Liver (tissue), 9 donors: Measurements from ENCODE around the gene TAF5L. TPM values are rescaled to one million over a fixed set of nuclear protein-coding genes. Genes with fewer than 3 reads are reported as not detected.
A peak's percentile ranks its signal among the peaks of the same experiment; 100 is the strongest.

Experiments
- DNase-seq: peaks from one replicate; pipeline ENCODE4 v3.0.0-alpha.2; 2017; ENCODE audit warnings: low spot score
- H3K27ac ChIP-seq, 2 donors: one replicate each; pipeline ENCODE4 v1.7.0; 2013; ENCODE audit warnings: inconsistent platforms in 2 of 2, low read length in 2 of 2, control low read depth in 1 of 2, low read depth in 1 of 2, mild to moderate bottlenecking in 1 of 2
- H3K27me3 ChIP-seq, 4 donors: one replicate each; pipeline versions ENCODE4 v1.6.1 to v1.7.0; 2013; ENCODE audit warnings: low read length in 3 of 4, inconsistent platforms in 1 of 4, mild to moderate bottlenecking in 1 of 4, moderate library complexity in 1 of 4; ENCODE audit not compliant: control insufficient read depth in 4 of 4, insufficient read depth in 4 of 4
- H3K36me3 ChIP-seq, 4 donors: one replicate each; pipeline versions ENCODE4 v1.6.1 to v1.7.0; 2013; ENCODE audit warnings: low read length in 3 of 4, mild to moderate bottlenecking in 3 of 4, low read depth in 1 of 4, moderate library complexity in 1 of 4; ENCODE audit not compliant: control insufficient read depth in 4 of 4, insufficient read depth in 3 of 4
- H3K4me1 ChIP-seq, 4 donors: one replicate each; pipeline versions ENCODE4 v1.6.1 to v1.7.0; 2013; ENCODE audit warnings: low read length in 3 of 4, mild to moderate bottlenecking in 3 of 4, moderate library complexity in 1 of 4; ENCODE audit not compliant: control insufficient read depth in 4 of 4, insufficient read depth in 4 of 4
- H3K4me3 ChIP-seq, 3 donors: one replicate each; pipeline versions ENCODE4 v1.6.1 to v1.7.0; 2013; ENCODE audit warnings: low read length in 3 of 3, control low read depth in 1 of 3, low read depth in 1 of 3, mild to moderate bottlenecking in 1 of 3
- H3K9ac ChIP-seq, 2 donors: one replicate each; pipeline ENCODE4 v1.7.0; 2013; ENCODE audit warnings: low read length in 2 of 2, mild to moderate bottlenecking in 2 of 2, moderate library complexity in 2 of 2, control low read depth in 1 of 2, low read depth in 1 of 2
- H3K9me3 ChIP-seq, 4 donors: one replicate each; pipeline versions ENCODE4 v1.6.1 to v1.7.0; 2013; ENCODE audit warnings: low read length in 3 of 4; ENCODE audit not compliant: control insufficient read depth in 4 of 4
- EGR1 ChIP-seq, 2 donors: IDR thresholded peaks; 2 replicates each; pipeline ENCODE4 v1.6.1; 2016 to 2018; ENCODE audit warnings: antibody characterized with exemption in 2 of 2, low read depth in 2 of 2
- FOXA1 ChIP-seq: IDR thresholded peaks from 2 replicates; pipeline ENCODE4 v1.6.1; 2016; ENCODE audit warnings: antibody characterized with exemption
- FOXA2 ChIP-seq: IDR thresholded peaks from 2 replicates; pipeline ENCODE4 v1.6.1; 2016; ENCODE audit warnings: antibody characterized with exemption
- GABPA ChIP-seq, 2 donors: IDR thresholded peaks in 1 of 2; conservative IDR thresholded peaks in 1 of 2; 2 replicates each; pipeline ENCODE4 v1.6.1; 2016; ENCODE audit warnings: antibody characterized with exemption in 2 of 2, mild to moderate bottlenecking in 1 of 2, moderate library complexity in 1 of 2
- HNF4A ChIP-seq, 2 donors: conservative IDR thresholded peaks; 2 replicates each; pipeline ENCODE4 v1.6.1; 2016; ENCODE audit warnings: antibody characterized with exemption in 2 of 2, mild to moderate bottlenecking in 2 of 2
- HNF4G ChIP-seq: IDR thresholded peaks from 2 replicates; pipeline ENCODE4 v1.6.1; 2016; ENCODE audit warnings: antibody characterized with exemption
- JUND ChIP-seq, 2 donors: IDR thresholded peaks; 2 replicates each; pipeline ENCODE4 v1.6.1; 2016; ENCODE audit warnings: antibody characterized with exemption in 2 of 2
- NR2F2 ChIP-seq: IDR thresholded peaks from 2 replicates; pipeline ENCODE4 v1.6.1; 2016; ENCODE audit warnings: antibody characterized with exemption
- RAD21 ChIP-seq, 2 donors: IDR thresholded peaks; 2 replicates each; pipeline ENCODE4 v1.6.1; 2016; ENCODE audit warnings: antibody characterized with exemption in 2 of 2, mild to moderate bottlenecking in 2 of 2
- RXRA ChIP-seq, 2 donors: IDR thresholded peaks; 2 replicates each; pipeline ENCODE4 v1.6.1; 2017 to 2018; ENCODE audit warnings: antibody characterized with exemption in 2 of 2, mild to moderate bottlenecking in 1 of 2
- SP1 ChIP-seq: IDR thresholded peaks from 2 replicates; pipeline ENCODE4 v1.6.1; 2018; ENCODE audit warnings: antibody characterized with exemption, mild to moderate bottlenecking
- TAF1 ChIP-seq: conservative IDR thresholded peaks from 2 replicates; pipeline ENCODE4 v1.6.1; 2016; ENCODE audit warnings: antibody characterized with exemption, mild to moderate bottlenecking
- YY1 ChIP-seq: IDR thresholded peaks from 2 replicates; pipeline ENCODE4 v1.6.1; 2016; ENCODE audit warnings: antibody characterized with exemption, mild to moderate bottlenecking
- WGBS: extraction: QIAGEN DNeasy Blood & Tissue Kit; methylation state at CpG from one replicate; pipeline ENCODE4 v1.1.7; 2013; 5-methylcytosine and 5-hydroxymethylcytosine counted together
- polyA plus RNA-seq, 2 donors: library from polyadenylated mRNA; stranded (reverse) in 1 of 2; unstranded in 1 of 2; fragments of 200-250 nt in 1 of 2; fragments of >200 nt in 1 of 2; fragmentation: Nextera tagmentation in 1 of 2; extraction: Ambion mirVana in 1 of 2; gene quantifications; one replicate each; pipeline versions ENCODE4 v1.2.1 to v1.2.3, GENCODE V29; 2013 to 2015
- total RNA-seq, 2 donors: library from RNA; depleted of rRNA; stranded (reverse); fragments of >200 nt; gene quantifications; one replicate each; pipeline ENCODE4 v1.2.3, GENCODE V29; 2014
- TF ChIP-seq, protein P1 (sequence below): IDR thresholded peaks from 2 replicates; pipeline ENCODE4 v1.6.1; 2016; ENCODE audit warnings: antibody characterized with exemption
- TF ChIP-seq, protein P2 (sequence below): IDR thresholded peaks from 2 replicates; pipeline ENCODE4 v1.6.1; 2016; ENCODE audit warnings: antibody characterized with exemption, mild to moderate bottlenecking
- TF ChIP-seq, protein P3 (sequence below): IDR thresholded peaks from 2 replicates; pipeline ENCODE4 v1.6.1; 2016; ENCODE audit warnings: antibody characterized with exemption
- donor health status: healthy.
- donor health status: healthy.
- donor health status: healthy.
- donor health status: healthy.
- donor health status: healthy.

The TAF5L gene
- total and polyA plus RNA-seq, 4 donors = 1.8 to 16.2 (median 10.4) TPM

DNA sequence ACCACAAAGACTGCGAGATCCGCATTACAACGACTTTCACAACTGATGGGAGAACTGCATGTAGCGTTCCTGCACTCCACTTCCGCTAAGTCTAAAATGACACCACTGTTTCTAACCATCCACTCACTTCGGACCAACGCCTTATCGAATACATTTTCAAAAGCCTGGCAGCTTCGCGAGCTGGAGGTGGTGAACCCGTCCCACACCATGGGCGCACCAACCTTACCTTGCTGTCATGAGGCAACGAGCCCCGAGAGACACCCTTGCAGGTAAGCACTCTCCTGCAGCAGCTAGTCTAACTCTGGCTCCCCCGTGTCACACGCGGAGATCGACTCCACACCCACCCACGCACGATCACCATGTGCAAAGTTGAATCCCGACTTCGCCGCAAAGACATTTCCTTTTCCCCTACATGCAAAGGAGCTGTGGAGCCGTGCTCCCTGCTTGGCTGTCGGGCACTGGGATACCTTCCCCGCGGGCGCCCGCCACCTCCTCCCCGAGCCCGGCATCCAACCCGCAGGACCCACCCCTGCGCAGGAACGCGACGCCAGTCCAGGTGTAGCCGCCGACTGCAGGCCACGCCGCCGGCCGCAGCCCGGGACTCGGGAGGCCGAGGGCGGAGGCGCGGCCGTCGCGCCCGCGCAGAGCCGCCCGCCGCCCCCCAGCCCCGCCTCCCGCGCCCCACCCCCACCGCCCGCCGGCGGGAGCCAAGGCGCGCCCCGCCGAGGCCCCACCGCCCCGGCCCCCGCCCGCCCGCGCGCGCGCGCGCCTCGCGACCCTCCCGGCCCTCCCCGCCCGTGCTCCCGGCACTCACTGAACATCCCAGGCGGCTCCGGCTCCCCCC lies 629 bp downstream of the TAF5L start:
- Histone ChIP-seq H3K9ac (peak overlapping the region in 1 of 2 donors; percentile 55), H3K27me3 (no peaks in the 10 kb centered on the region), H3K9me3 (no peaks in the 10 kb centered on the region), H3K36me3 (peaks cover 0 to 1% (median 0%) of the 10 kb centered on the region in 4 donors), H3K4me1 (peaks cover 2 to 39% (median 24%) of the 10 kb centered on the region in 4 donors), H3K4me3 (peak overlapping the region; percentile 56 to 98 (median 97)), H3K27ac (peak overlapping the region; percentile 51 to 77)
- WGBS = under 1% methylated on average over 86 of the region's 86 CpGs
- TF ChIP-seq FOXA2 = no peak
- TF ChIP-seq SP1 = no peak
- peak; percentile 75 for DNase-seq

DNA sequence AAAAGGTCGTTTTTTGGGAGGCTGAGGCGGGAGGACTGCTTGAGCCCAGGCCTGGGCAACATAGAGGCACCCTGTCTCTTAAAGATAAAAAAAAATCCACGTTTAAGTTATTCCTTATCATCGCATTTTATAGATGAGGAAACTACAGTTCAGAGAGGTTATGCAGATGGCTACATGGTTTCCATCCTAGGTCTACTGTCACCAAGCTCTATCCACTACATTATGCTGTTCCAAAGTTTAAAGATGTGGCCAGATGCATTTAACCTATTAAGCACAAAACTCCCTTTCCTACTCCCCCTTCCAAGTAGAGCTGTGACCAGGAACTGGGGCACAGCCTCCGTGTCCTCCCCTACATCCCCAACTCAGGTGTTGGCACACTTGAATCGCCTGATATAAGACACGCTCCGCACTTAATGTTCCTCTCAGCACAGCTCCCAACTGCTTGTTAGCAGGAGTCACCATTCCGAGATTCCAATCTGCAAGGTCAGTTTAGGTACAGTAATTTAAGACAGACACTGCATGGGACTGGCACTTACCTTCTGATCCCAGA lies 1.3 kb downstream of the TAF5L start:
- H3K36me3 ChIP-seq = peaks cover 0 to 1% (median 0%) of the 10 kb centered on the region in 4 donors
- no peaks in the 10 kb centered on the region for H3K9me3 ChIP-seq
- WGBS = 57% methylated on average over 9 of the region's 9 CpGs
- peak overlapping the region in 1 of 2 donors; percentile 51 for H3K27ac ChIP-seq
- no peak for TF ChIP-seq EGR1 (IDR thresholded peaks at IDR 0.05; ENCODE audit: low read depth in 2 of 2)
- no peak for TF ChIP-seq TAF1
- TF ChIP-seq RAD21 (IDR thresholded peaks at IDR 0.05) = no peak
- TF ChIP-seq FOXA2 = no peak
- no peak for TF ChIP-seq NR2F2
- TF ChIP-seq, protein P1, sequence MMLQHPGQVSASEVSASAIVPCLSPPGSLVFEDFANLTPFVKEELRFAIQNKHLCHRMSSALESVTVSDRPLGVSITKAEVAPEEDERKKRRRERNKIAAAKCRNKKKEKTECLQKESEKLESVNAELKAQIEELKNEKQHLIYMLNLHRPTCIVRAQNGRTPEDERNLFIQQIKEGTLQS = no peak
- no peaks in the 10 kb centered on the region for H3K27me3 ChIP-seq
- peaks cover 2 to 39% (median 24%) of the 10 kb centered on the region in 4 donors for H3K4me1 ChIP-seq
- H3K9ac ChIP-seq = no peak overlapping the region
- DNase-seq = no peak
- peak overlapping the region; percentile 56 to 98 (median 97) for H3K4me3 ChIP-seq

DNA sequence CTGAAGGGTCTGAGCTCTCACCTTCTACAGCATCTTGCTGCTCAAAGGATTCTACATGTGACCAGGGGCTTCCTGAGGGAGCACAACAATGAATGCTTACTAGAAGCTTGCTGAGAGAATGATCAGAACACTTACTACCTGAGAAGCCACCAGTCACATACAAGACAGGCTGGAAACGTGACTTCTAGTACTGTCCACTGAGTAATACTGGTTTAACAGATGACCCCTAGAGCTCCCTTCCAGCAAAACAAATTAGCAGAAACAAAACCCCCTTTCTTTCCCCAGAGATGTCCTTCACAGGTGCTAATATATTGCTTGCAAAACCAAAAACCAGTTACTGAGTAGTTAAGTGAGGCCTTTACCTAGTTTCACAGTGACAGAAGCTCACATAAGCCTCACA lies 2.1 kb downstream of the TAF5L start:
- no peak for DNase-seq
- Histone ChIP-seq H3K36me3 (peaks cover 0 to 1% (median 0%) of the 10 kb centered on the region in 4 donors), H3K4me3 (no peak overlapping the region), H3K9me3 (no peaks in the 10 kb centered on the region), H3K4me1 (peaks cover 2 to 39% (median 24%) of the 10 kb centered on the region in 4 donors), H3K27me3 (no peaks in the 10 kb centered on the region), H3K27ac (no peak overlapping the region), H3K9ac (no peak overlapping the region)
- 85% methylated on average over 1 of the region's 1 CpG for WGBS
- TF ChIP-seq HNF4A (conservative IDR thresholded peaks at IDR 0.05) = no peak
- no peak for TF ChIP-seq NR2F2

DNA sequence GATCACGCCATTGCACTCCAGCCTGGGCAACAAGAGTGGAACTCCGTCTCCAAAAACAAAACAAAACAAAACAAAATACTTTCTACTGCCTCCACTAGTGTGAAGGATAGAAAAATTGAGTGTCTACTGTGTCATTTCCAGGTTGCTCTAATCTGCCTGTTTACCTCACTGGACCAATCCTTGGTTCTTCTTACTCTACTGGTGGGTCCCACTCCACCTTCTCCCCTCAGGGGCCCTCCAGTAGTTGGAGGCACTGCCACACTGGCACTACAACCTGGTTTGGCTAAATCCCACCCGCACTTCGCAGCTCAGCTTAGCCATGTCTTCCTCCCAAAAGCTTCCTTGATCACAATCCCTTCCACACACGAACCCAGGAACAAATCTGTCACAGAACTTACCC lies 2.7 kb downstream of the TAF5L start:
- Histone ChIP-seq H3K4me1 (peaks cover 2 to 39% (median 24%) of the 10 kb centered on the region in 4 donors), H3K9ac (no peak overlapping the region), H3K27me3 (no peaks in the 10 kb centered on the region), H3K4me3 (no peak overlapping the region), H3K27ac (no peak overlapping the region), H3K9me3 (no peaks in the 10 kb centered on the region), H3K36me3 (no peaks in the 10 kb centered on the region)
- TF ChIP-seq NR2F2 (no peak), RXRA (IDR thresholded peaks at IDR 0.05) (no peak), FOXA1 (no peak), SP1 (no peak), GABPA (IDR thresholded peaks at IDR 0.05 in 1 of 2, conservative IDR thresholded peaks at IDR 0.05 in 1 of 2) (no peak), JUND (IDR thresholded peaks at IDR 0.05) (no peak), YY1 (no peak), RAD21 (IDR thresholded peaks at IDR 0.05) (no peak), HNF4A (conservative IDR thresholded peaks at IDR 0.05) (no peak), EGR1 (IDR thresholded peaks at IDR 0.05; ENCODE audit: low read depth in 2 of 2) (no peak), HNF4G (no peak), TAF1 (no peak)
- TF ChIP-seq, protein P2, sequence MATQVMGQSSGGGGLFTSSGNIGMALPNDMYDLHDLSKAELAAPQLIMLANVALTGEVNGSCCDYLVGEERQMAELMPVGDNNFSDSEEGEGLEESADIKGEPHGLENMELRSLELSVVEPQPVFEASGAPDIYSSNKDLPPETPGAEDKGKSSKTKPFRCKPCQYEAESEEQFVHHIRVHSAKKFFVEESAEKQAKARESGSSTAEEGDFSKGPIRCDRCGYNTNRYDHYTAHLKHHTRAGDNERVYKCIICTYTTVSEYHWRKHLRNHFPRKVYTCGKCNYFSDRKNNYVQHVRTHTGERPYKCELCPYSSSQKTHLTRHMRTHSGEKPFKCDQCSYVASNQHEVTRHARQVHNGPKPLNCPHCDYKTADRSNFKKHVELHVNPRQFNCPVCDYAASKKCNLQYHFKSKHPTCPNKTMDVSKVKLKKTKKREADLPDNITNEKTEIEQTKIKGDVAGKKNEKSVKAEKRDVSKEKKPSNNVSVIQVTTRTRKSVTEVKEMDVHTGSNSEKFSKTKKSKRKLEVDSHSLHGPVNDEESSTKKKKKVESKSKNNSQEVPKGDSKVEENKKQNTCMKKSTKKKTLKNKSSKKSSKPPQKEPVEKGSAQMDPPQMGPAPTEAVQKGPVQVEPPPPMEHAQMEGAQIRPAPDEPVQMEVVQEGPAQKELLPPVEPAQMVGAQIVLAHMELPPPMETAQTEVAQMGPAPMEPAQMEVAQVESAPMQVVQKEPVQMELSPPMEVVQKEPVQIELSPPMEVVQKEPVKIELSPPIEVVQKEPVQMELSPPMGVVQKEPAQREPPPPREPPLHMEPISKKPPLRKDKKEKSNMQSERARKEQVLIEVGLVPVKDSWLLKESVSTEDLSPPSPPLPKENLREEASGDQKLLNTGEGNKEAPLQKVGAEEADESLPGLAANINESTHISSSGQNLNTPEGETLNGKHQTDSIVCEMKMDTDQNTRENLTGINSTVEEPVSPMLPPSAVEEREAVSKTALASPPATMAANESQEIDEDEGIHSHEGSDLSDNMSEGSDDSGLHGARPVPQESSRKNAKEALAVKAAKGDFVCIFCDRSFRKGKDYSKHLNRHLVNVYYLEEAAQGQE = no peak
- TF ChIP-seq, protein P3, sequence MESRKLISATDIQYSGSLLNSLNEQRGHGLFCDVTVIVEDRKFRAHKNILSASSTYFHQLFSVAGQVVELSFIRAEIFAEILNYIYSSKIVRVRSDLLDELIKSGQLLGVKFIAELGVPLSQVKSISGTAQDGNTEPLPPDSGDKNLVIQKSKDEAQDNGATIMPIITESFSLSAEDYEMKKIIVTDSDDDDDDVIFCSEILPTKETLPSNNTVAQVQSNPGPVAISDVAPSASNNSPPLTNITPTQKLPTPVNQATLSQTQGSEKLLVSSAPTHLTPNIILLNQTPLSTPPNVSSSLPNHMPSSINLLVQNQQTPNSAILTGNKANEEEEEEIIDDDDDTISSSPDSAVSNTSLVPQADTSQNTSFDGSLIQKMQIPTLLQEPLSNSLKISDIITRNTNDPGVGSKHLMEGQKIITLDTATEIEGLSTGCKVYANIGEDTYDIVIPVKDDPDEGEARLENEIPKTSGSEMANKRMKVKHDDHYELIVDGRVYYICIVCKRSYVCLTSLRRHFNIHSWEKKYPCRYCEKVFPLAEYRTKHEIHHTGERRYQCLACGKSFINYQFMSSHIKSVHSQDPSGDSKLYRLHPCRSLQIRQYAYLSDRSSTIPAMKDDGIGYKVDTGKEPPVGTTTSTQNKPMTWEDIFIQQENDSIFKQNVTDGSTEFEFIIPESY = no peak
- TF ChIP-seq, protein P1 = no peak
- no peak for DNase-seq
- 88% methylated on average over 5 of the region's 5 CpGs for WGBS
